ENCODE results near the gene EMP2. TPM values are rescaled to one million over a fixed set of nuclear protein-coding genes. Genes with fewer than 3 reads are reported as not detected.

EMP2 gene
- total and polyA plus RNA-seq, 8 donors, result 5.5 to 13.7 (median 9.3) TPM

DNA sequence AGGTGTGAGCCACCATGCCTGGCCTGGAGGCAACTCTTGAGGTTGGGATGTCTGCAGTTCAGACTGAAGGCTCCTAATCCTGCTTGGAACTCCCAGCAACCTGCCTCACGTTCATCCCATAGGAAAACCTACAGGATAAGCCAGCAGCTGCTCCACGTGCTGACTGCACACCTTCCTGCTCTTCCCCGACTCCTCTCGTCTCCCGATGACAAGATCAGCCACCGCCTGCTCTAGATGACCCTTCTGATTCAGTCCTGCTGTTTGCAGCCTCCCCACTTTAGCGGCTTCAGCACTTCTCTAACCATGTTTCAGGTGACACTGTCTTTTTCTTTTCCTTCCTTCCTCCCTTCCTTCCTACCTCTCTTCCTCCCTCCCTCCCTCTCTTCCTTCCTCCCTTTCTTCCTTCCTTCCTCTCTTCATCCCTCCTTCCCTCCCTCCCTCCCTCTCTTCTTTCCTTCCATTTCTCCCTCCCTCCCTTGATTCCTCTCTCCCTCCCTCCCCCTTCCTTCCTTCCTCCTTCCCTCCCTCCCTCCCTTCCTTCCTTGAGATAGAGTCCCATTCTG is 61.8 kb downstream of the EMP2 start:
- H3K4me3 ChIP-seq, result no peak overlapping the region
- DNase-seq, result no peak
- no peaks in the 10 kb centered on the region for H3K9me3 ChIP-seq
- H3K27ac ChIP-seq, result no peak overlapping the region
- WGBS, 2 donors, result 87 to 93% methylated on average over 7 of the region's 7 CpGs
- H3K27me3 ChIP-seq, result no peaks in the 10 kb centered on the region
- intact Hi-C loops (cut with DNase I), result loop anchor here in 1 of 3 donors (5.0 kb wide), 1 partner anchor 219 kb away; no protein-coding TSS in a partner anchor
- no peak for FAIRE-seq
- TF ChIP-seq, protein P1, sequence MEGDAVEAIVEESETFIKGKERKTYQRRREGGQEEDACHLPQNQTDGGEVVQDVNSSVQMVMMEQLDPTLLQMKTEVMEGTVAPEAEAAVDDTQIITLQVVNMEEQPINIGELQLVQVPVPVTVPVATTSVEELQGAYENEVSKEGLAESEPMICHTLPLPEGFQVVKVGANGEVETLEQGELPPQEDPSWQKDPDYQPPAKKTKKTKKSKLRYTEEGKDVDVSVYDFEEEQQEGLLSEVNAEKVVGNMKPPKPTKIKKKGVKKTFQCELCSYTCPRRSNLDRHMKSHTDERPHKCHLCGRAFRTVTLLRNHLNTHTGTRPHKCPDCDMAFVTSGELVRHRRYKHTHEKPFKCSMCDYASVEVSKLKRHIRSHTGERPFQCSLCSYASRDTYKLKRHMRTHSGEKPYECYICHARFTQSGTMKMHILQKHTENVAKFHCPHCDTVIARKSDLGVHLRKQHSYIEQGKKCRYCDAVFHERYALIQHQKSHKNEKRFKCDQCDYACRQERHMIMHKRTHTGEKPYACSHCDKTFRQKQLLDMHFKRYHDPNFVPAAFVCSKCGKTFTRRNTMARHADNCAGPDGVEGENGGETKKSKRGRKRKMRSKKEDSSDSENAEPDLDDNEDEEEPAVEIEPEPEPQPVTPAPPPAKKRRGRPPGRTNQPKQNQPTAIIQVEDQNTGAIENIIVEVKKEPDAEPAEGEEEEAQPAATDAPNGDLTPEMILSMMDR (IDR thresholded peaks at IDR 0.05), result no peak
- no peak for ATAC-seq
- H3K4me1 ChIP-seq, result peaks cover 0 to 19% (median 15%) of the 10 kb centered on the region in 3 donors
- H3K36me3 ChIP-seq, result no peaks in the 10 kb centered on the region

DNA sequence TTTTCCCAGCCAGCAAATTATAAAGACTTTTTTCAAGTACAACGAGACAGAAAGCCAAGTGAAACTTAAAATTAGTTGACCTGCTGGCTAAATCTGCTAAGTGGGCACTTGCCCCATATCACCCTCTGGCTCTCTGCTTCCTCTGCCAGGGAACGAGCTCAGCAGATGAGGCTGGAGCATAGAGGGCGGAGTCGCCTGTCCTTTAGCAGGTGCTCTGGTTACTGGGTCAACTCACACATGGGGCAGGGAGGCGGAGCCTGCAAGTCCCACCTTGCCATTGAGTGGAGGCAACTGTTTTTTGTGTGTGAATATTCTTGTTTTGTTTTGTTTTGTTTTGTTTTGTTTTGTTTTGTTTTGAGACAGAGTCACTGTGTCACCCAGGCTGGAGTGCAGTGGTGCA is 62.5 kb downstream of the EMP2 start:
- 82 to 84% methylated on average over 5 of the region's 5 CpGs for WGBS, 2 donors
- TF ChIP-seq, protein P1 (IDR thresholded peaks at IDR 0.05), result no peak
- no peaks in the 10 kb centered on the region for H3K36me3 ChIP-seq
- no peak for FAIRE-seq
- H3K27me3 ChIP-seq, result no peaks in the 10 kb centered on the region
- no peak for DNase-seq
- H3K27ac ChIP-seq, result no peak overlapping the region
- intact Hi-C loops (cut with DNase I), result loop anchor here in 1 of 3 donors (5.0 kb wide), 1 partner anchor 219 kb away; no protein-coding TSS in a partner anchor
- H3K4me3 ChIP-seq, result no peak overlapping the region
- ATAC-seq, result no peak
- peaks cover 0 to 19% (median 15%) of the 10 kb centered on the region in 3 donors for H3K4me1 ChIP-seq
- H3K9me3 ChIP-seq, result no peaks in the 10 kb centered on the region

DNA sequence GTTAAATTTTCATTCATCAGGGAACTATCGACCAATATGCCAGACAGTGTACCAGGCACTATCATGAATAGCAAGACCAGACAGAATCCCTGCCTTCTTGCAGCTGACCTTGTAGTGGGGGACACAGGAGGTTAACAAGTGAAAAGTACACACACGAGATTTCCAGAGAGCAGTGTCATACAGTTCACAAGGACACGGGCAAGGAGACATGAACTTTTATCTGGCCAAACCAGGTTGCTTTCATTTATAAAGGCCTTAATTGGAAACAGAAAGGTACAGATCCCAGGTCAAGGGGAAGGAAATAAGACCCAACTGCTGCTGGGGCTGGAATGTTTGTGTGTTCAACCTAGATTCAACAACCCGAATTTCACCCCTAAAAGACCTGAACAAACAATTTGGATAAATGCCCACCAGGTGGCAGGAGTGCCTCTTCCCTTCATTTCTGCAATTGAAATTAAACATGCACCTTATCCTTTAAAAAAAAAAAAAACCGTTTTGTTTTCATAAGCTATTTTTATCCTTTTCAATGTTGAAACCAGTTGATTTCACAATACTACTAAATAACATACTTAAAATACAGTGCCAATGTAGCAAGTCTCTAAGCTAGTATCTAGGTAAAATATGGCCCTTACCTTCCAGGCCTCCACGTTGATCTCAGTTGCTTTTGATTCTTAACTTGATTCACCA is 65.9 kb downstream of the EMP2 start:
- DNase-seq, result peak in 3 of 6 donors; percentile 52 to 73 (median 60)
- Histone ChIP-seq H3K4me3 (no peak overlapping the region), H3K27ac (peak overlapping the region in 2 of 4 donors; percentile 55 to 74), H3K9me3 (no peaks in the 10 kb centered on the region), H3K36me3 (no peaks in the 10 kb centered on the region), H3K27me3 (no peaks in the 10 kb centered on the region), H3K4me1 (peaks cover 0 to 15% (median 11%) of the 10 kb centered on the region in 3 donors)
- peak; percentile 86 for FAIRE-seq
- WGBS, 2 donors, result 10 to 11% methylated on average over 6 of the region's 6 CpGs
- TF ChIP-seq, protein P1 (IDR thresholded peaks at IDR 0.05), result peak; percentile 40 to 74 (median 48)
- ATAC-seq, result peak; percentile 84 to 86 (median 84)
- intact Hi-C loops (cut with DNase I), result loop anchor here in 2 of 3 donors (5.0 kb wide), 3 partner anchors 223 to 262 kb away; no protein-coding TSS in a partner anchor

DNA sequence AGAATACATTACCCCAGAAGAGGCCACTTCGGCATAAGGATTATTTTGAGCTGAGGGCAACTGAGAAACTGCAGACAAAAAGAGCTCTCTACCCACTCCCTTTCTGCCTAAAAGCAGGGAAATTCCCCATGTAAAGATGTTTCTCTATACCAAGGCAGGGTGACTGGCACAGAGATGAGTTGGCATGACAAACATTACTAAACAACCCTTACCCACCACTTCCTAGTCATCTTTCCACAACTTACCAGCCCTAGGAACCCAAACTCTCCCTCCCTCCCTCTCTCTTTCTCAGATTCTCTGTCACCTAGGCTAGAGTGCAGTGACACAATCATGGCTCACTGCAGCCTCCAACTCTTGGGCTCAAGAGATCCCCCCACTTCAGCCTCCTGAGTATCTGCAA is 68.6 kb downstream of the EMP2 start:
- no peak for ATAC-seq
- no peaks in the 10 kb centered on the region for H3K36me3 ChIP-seq
- FAIRE-seq, result no peak
- intact Hi-C loops (cut with DNase I), result loop anchor here in 2 of 3 donors (5.0 kb wide), 2 partner anchors 255 to 260 kb away; no protein-coding TSS in a partner anchor
- peaks cover 0 to 15% (median 11%) of the 10 kb centered on the region in 3 donors for H3K4me1 ChIP-seq
- no peak for DNase-seq
- no peak overlapping the region for H3K4me3 ChIP-seq
- no peak overlapping the region for H3K27ac ChIP-seq
- TF ChIP-seq, protein P1 (IDR thresholded peaks at IDR 0.05), result no peak
- H3K9me3 ChIP-seq, result no peaks in the 10 kb centered on the region
- WGBS, 2 donors, result 94 to 100% methylated on average over 1 of the region's 1 CpG
- no peaks in the 10 kb centered on the region for H3K27me3 ChIP-seq
